Mammary epithelial cell (primary cell): ENCODE data around the gene ZNF366.

Experiments
- EZH2 ChIP-seq: IDR thresholded peaks from 2 replicates; pipeline ENCODE4 v1.6.1; 2012; ENCODE audit warnings: low read length, inconsistent platforms, borderline replicate concordance
- TF ChIP-seq, protein P1 (sequence below), 2 donors: IDR thresholded peaks in 1 of 2; conservative IDR thresholded peaks in 1 of 2; 2 replicates each; pipeline ENCODE4 v1.5.1; 2011 to 2012; ENCODE audit warnings: inconsistent platforms in 2 of 2, low read length in 2 of 2, mild to moderate bottlenecking in 2 of 2, control low read depth in 1 of 2, low read depth in 1 of 2; ENCODE audit not compliant: insufficient read depth in 1 of 2; ENCODE audit errors: extremely low read depth in 1 of 2

- TF ChIP-seq, protein P1, sequence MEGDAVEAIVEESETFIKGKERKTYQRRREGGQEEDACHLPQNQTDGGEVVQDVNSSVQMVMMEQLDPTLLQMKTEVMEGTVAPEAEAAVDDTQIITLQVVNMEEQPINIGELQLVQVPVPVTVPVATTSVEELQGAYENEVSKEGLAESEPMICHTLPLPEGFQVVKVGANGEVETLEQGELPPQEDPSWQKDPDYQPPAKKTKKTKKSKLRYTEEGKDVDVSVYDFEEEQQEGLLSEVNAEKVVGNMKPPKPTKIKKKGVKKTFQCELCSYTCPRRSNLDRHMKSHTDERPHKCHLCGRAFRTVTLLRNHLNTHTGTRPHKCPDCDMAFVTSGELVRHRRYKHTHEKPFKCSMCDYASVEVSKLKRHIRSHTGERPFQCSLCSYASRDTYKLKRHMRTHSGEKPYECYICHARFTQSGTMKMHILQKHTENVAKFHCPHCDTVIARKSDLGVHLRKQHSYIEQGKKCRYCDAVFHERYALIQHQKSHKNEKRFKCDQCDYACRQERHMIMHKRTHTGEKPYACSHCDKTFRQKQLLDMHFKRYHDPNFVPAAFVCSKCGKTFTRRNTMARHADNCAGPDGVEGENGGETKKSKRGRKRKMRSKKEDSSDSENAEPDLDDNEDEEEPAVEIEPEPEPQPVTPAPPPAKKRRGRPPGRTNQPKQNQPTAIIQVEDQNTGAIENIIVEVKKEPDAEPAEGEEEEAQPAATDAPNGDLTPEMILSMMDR (conservative IDR thresholded peaks at IDR 0.05 in 1 of 2, IDR thresholded peaks at IDR 0.05 in 1 of 2; ENCODE audit: extremely low read depth in 1 of 2, insufficient read depth in 1 of 2, low read depth in 1 of 2, low read length in 2 of 2): no peak
- TF ChIP-seq EZH2: no peak
Observed at GRCh38 chr5:72447751-72448150, 59.5 kb downstream of the ZNF366 start.
